ENCODE measurements around the gene HOXC12. TPM values are rescaled to one million over a fixed set of nuclear protein-coding genes. Genes with fewer than 3 reads are reported as not detected.

HOXC12 gene
- total and polyA plus RNA-seq, 2 of the 8 experiments (the other 6 are each of a cell fraction or from before 2014, with no cell fraction given) = not detected

DNA sequence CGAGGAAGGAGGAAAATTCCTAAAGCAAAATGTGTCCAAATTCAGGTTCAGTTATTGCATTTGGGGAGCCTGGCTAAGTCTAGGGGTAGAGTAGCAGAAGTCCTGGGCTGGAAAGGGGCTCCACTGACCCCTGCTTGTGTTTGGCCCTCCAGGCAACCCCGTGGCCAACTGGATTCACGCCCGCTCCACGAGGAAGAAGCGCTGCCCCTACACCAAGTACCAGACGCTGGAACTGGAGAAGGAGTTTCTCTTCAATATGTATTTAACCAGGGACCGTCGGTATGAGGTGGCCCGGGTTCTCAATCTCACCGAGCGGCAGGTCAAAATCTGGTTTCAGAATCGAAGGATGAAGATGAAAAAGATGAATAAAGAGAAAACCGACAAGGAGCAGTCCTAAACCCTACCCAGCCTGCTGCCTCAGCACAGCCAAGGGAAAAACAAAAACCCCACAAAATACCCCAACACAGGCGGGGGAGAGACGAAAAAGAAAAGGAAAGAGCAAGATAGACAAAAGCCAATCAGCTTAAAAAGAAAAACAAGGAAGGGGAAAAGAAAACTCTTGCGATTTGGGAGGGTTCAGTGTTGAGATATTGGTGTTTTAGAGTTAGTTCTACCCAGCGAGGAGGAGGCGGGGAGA is 47.7 kb downstream of the HOXC12 start:
- Histone ChIP-seq H3K9ac (replicated peaks in 1 of 4; ENCODE audit: extremely low read depth in 1 of 4, low read depth in 3 of 4, low read length in 3 of 4) (no peak overlapping the region), H4K8ac (ENCODE audit: extremely low read depth, insufficient read depth, low read length) (no peak overlapping the region), H4K91ac (replicated peaks; ENCODE audit: insufficient read length, low read length) (no peak overlapping the region), H2BK20ac (ENCODE audit: low read length) (no peak overlapping the region), H2AFZ (ENCODE audit: low read length) (no peak overlapping the region), H3K36me3 (ENCODE audit: control insufficient read depth in 2 of 4, insufficient read depth in 4 of 4, low read length in 3 of 4) (peaks cover 0 to 9% (median 0%) of the 10 kb centered on the region in 4 experiments; a peak in 1 of 8 replicates), H3K23me2 (ENCODE audit: low read depth, low read length) (peaks cover 2% of the 10 kb centered on the region; the same call in 1 of the 2 replicates), H3K79me1 (ENCODE audit: low read depth, low read length) (no peaks in the 10 kb centered on the region), H3K4me1 (replicated peaks in 1 of 4; ENCODE audit: control insufficient read depth in 3 of 4, insufficient read depth in 4 of 4, low read length in 3 of 4) (peaks cover 0 to 8% (median 2%) of the 10 kb centered on the region in 4 experiments; a peak in 4 of 7 replicates), H3K14ac (ENCODE audit: insufficient read length) (no peak overlapping the region), H3K79me2 (ENCODE audit: control insufficient read depth in 1 of 2, insufficient read depth in 2 of 2, low read length in 2 of 2) (no peaks in the 10 kb centered on the region), H3K4ac (replicated peaks; ENCODE audit: insufficient read length, low read depth, low read length) (no peak overlapping the region), H2AK5ac (ENCODE audit: low read depth, low read length) (no peak overlapping the region), H2BK12ac (ENCODE audit: low read depth, low read length) (no peak overlapping the region; the same call in 1 of the 2 replicates), H3K9me3 (ENCODE audit: insufficient read depth in 2 of 2, low read depth in 1 of 2, low read length in 1 of 2) (no peaks in the 10 kb centered on the region), H3K27ac (ENCODE audit: low read depth, low read length) (no peak overlapping the region), H2BK15ac (ENCODE audit: low read length) (no peak overlapping the region), H3K4me2 (ENCODE audit: insufficient read depth in 1 of 2, low read depth in 2 of 2, low read length in 2 of 2) (no peak overlapping the region), H2BK5ac (ENCODE audit: low read depth, low read length) (no peak overlapping the region), H3K23ac (ENCODE audit: insufficient read length) (no peak overlapping the region), H3K27me3 (replicated peaks in 1 of 4; ENCODE audit: control insufficient read depth in 3 of 4, extremely low read depth in 1 of 4, insufficient read depth in 3 of 4, low read length in 3 of 4) (peaks cover 98 to 100% (median 100%) of the 10 kb centered on the region in 4 experiments), H3K18ac (ENCODE audit: extremely low read depth, low read length) (no peak overlapping the region), H4K5ac (ENCODE audit: insufficient read length, low read depth, low read length) (no peak overlapping the region), H4K20me1 (replicated peaks in 1 of 2; ENCODE audit: control insufficient read depth in 1 of 2, insufficient read depth in 2 of 2, low read length in 2 of 2) (peaks cover 5 to 27% of the 10 kb centered on the region in 2 experiments), H2BK120ac (replicated peaks; ENCODE audit: low read depth, low read length) (no peak overlapping the region), H3K56ac (replicated peaks; ENCODE audit: insufficient read length, low read depth, low read length) (no peak overlapping the region), H3K4me3 (ENCODE audit: extremely low read depth in 1 of 4, insufficient read depth in 2 of 4, low read depth in 3 of 4, low read length in 4 of 4) (no peak overlapping the region)
- ChIA-PET CTCF (ENCODE audit: partially characterized antibody) (interaction anchor here (0.6 to 11.3 kb wide), 7 partner anchors 14 to 211 kb away, joined by 3 to 172 read pairs (median 91); partner anchors contain the start of genes HOXC10, HOXC5 and HOXC6), POLR2A (ENCODE audit: partially characterized antibody) (interaction anchor here (0.9 kb wide), 1 partner anchor 21 kb away, joined by 3 read pairs; no protein-coding TSS in a partner anchor)
- FAIRE-seq (no peak), DNase-seq (ENCODE audit: low read depth in 1 of 2, low spot score in 2 of 2) (no peak)
- no peak for TF ChIP-seq NANOG (IDR thresholded peaks at IDR 0.05; ENCODE audit: insufficient read depth, low read depth, low read length, poor library complexity, severe bottlenecking)
- peak; percentile 93 for TF ChIP-seq SUZ12 (IDR thresholded peaks at IDR 0.05; ENCODE audit: low read length)
- TF ChIP-seq CBX8 (IDR thresholded peaks at IDR 0.05; ENCODE audit: borderline replicate concordance, low read depth, low read length) = peak; percentile 91
- TF ChIP-seq EZH2 (IDR thresholded peaks at IDR 0.05; ENCODE audit: low read depth, low read length, severe bottlenecking) = peak; percentile 96
- TF ChIP-seq, protein P1, sequence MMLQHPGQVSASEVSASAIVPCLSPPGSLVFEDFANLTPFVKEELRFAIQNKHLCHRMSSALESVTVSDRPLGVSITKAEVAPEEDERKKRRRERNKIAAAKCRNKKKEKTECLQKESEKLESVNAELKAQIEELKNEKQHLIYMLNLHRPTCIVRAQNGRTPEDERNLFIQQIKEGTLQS (IDR thresholded peaks at IDR 0.05; ENCODE audit: insufficient read depth, low read depth, low read length) = no peak
- peak; percentile 69 for TF ChIP-seq RNF2 (IDR thresholded peaks at IDR 0.05; ENCODE audit: borderline replicate concordance, low read depth, low read length, missing control alignments, poor library complexity, severe bottlenecking)
- WGBS, 2 experiments (ENCODE audit: extremely low coverage in 1 of 2, insufficient coverage in 1 of 2, insufficient read length in 1 of 2, insufficient replicate concordance in 2 of 2, low coverage in 1 of 2, low lambda C conversion rate in 2 of 2, missing lambda C conversion rate in 1 of 2) = 19% methylated on average over 19 of the region's 19 CpGs; no CpG with 5 or more reads in 1 of the 2 experiments

Data from H1 (cell line).